Measurements from ENCODE around the gene UQCRC1.

The UQCRC1 gene

DNA sequence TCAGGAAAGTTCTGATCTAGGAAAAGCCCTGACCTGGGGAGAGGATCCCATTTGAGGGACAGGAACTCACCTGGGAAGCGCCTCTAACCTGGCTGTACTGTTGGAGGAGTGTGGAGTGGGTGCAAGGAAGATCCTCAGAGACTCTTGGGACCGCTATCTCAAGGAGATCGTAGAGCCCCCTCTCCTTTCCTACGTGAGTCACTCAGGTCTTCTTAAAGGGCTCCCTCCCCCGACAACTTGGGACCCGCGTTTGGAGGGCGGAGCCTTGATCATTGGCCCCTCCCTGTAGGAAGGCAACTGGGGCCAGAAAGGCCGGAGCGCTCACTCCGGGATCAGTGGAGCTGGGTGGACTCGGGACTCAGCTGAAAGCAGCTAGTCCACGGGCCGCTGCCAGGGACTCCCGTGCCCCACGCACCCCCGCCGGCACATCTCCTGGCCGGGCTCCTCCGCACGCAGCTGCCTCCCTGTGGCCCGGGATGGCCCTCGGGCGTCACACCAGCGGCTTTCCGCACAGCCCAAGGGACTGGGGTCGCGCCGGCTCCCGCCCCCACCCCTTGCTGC is 25.3 kb upstream of the UQCRC1 start:
- TF ChIP-seq, protein P1, sequence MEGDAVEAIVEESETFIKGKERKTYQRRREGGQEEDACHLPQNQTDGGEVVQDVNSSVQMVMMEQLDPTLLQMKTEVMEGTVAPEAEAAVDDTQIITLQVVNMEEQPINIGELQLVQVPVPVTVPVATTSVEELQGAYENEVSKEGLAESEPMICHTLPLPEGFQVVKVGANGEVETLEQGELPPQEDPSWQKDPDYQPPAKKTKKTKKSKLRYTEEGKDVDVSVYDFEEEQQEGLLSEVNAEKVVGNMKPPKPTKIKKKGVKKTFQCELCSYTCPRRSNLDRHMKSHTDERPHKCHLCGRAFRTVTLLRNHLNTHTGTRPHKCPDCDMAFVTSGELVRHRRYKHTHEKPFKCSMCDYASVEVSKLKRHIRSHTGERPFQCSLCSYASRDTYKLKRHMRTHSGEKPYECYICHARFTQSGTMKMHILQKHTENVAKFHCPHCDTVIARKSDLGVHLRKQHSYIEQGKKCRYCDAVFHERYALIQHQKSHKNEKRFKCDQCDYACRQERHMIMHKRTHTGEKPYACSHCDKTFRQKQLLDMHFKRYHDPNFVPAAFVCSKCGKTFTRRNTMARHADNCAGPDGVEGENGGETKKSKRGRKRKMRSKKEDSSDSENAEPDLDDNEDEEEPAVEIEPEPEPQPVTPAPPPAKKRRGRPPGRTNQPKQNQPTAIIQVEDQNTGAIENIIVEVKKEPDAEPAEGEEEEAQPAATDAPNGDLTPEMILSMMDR (IDR thresholded peaks at IDR 0.05; ENCODE audit: control extremely low read depth, extremely low read depth, low read depth, missing control alignments) = no peak
- CTCF ChIA-PET = interaction anchor here (0.9 to 3.6 kb wide), 26 partner anchors 10 to 367 kb away, joined by 3 to 43 read pairs (median 6); partner anchors contain the start of genes CELSR3 and UQCRC1
- POLR2A ChIA-PET = interaction anchor here (0.8 to 1.1 kb wide), 3 partner anchors 7 to 54 kb away, joined by 3 read pairs; no protein-coding TSS in a partner anchor
- peak; percentile 75 for DNase-seq (ENCODE audit: extremely low spot score)

DNA sequence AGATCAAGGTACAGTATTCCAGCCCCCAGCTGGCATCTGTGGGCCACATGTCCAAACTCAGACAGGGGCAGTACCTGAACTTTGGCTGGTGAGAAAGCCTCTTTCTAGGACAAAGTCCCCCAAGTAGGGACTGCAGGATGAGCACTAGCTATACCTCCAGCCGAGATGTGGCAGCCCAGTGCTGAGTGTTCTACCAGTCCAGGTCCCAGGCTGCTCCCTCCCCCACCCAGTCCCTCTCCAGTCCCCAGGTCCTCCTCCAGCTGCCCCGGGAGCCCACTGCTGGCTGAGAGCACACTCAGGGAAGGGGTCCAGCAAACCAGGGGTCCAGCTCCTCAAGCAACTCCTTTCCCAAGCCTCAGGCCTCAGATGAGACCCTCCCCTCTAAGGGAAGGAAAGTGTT is 24.3 kb upstream of the UQCRC1 start:
- CTCF ChIA-PET = interaction anchor here (1.8 to 3.6 kb wide), 6 partner anchors 9 to 233 kb away, joined by 5 to 43 read pairs (median 17); no protein-coding TSS in a partner anchor
- TF ChIP-seq, protein P1 (IDR thresholded peaks at IDR 0.05; ENCODE audit: control extremely low read depth, extremely low read depth, low read depth, missing control alignments) = no peak
- DNase-seq (ENCODE audit: extremely low spot score) = no peak
- POLR2A ChIA-PET = no interaction called here

DNA sequence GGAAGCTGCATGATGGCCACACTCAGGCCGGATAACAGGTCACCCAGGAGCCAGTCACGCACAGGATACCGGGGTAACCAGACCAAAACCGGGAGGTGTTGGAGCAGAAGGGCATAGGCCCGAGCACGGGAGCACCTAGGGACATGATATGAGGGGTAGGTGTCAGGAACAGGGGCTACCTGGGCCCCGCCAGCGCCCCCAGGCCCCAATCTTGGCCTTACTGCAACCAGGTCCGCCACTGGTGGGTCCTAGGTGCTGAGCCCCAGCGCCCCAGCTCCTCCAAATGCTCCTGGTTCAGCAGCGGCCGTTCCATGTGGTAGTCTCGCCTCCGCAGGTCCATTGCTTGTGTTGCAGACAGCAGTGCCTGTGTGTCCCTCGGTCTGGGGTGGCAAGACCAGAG is 23.8 kb upstream of the UQCRC1 start:
- DNase-seq (ENCODE audit: extremely low spot score) = no peak
- CTCF ChIA-PET = interaction anchor here (1.8 to 3.6 kb wide), 5 partner anchors 8 to 233 kb away, joined by 7 to 43 read pairs (median 18); no protein-coding TSS in a partner anchor
- POLR2A ChIA-PET = no interaction called here
- TF ChIP-seq, protein P1 (IDR thresholded peaks at IDR 0.05; ENCODE audit: control extremely low read depth, extremely low read depth, low read depth, missing control alignments) = no peak

DNA sequence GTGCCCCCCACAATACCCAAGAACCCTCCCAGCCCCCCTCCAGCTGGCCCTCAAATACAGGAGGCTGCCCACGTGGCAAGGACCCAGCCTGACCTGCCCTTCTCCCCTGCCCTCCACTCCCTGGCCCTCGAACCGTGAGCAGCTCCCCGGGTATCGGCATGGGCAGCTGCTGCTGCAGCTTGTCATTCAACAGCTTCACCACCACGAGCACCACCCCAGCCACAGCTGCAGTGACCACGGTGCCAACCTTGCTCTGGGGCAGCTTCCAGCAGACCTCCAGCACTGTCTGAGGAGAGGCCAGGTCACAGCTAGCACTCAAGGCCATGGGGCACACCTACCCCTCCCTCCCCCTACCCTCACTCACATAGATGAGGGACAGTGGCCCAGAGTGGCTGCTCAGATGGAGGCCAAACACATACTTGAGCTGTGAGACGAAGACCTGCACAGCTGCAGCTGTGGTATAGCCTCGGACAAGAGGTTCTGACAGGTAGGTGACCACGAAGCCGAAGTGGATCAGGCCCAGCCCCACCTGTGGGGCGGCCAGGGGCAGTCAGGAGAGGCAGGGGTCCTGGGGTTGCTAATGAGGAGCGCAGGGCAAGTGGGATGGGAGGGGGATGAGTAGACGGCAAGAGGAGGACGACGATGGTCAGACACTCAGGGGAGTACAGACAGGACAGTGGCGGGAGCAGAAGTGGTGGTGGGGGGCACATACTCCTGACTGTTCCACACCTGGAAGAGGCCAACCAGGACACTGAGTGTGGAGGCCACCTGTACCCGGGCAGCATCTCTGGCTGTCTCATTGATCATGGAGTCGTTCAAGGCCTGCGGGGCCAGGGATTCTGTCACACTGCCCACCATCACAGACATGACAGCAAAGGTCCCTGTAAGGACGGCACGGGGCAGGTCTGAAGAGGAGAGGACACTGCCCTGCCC is 22.3 kb upstream of the UQCRC1 start:
- CTCF ChIA-PET = interaction anchor here (1.2 kb wide), 1 partner anchor 75 kb away, joined by 3 read pairs; the partner anchor contains the start of gene PFKFB4
- no peak for DNase-seq (ENCODE audit: extremely low spot score)
- POLR2A ChIA-PET = no interaction called here
- TF ChIP-seq, protein P1 (IDR thresholded peaks at IDR 0.05; ENCODE audit: control extremely low read depth, extremely low read depth, low read depth, missing control alignments) = no peak

DNA sequence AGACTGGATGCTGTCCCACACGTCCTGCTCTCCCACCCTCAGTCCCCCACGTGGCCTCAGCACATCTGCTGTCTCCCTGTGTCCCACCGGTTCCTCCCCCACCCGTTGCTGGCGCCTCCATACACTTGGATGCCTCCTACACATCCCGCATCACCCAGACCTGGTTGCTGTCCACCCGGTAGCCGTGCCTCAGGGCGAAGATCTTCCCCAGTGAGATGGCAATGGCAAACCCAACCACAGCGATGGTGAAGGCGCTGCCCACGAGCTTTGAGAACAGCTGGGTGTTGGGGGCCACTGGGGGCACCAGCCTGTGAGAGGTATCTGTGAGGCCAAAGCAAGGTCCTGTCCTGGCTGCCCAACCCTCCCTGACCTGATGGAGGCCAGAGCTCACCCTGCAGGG is 21.4 kb upstream of the UQCRC1 start:
- DNase-seq (ENCODE audit: extremely low spot score) = no peak
- TF ChIP-seq, protein P1 (IDR thresholded peaks at IDR 0.05; ENCODE audit: control extremely low read depth, extremely low read depth, low read depth, missing control alignments) = no peak
- POLR2A ChIA-PET = no interaction called here
- CTCF ChIA-PET = interaction anchor here (1.2 kb wide), 1 partner anchor 74 kb away, joined by 3 read pairs; the partner anchor contains the start of gene PFKFB4

DNA sequence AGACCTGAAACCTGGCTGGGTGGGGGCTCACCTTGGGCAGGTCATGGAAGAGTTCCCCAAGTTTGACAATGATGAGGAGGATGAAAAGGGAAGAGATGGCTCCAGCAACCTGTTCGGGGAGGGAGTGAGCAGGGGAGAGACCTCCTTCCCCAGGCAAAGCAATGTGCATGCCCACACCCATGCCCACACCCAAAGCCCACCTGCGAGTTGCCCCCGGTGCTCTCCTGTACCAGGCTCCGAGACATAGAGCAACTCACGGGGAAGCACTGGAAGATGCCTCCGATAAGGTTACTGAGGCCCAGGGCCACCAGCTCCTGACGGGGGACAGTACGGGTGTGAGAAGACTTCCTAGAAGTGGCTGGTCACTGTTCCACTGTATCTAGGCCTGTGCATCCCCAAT is 21.0 kb upstream of the UQCRC1 start:
- ChIA-PET CTCF (no interaction called here), POLR2A (no interaction called here)
- TF ChIP-seq, protein P1 (IDR thresholded peaks at IDR 0.05; ENCODE audit: control extremely low read depth, extremely low read depth, low read depth, missing control alignments) = no peak
- DNase-seq (ENCODE audit: extremely low spot score) = no peak

Data from GM10248 (cell line).